IPS-20b (cell line): ENCODE results near the gene GOLIM4.

Source experiments
- H3K27ac ChIP-seq: one replicate; pipeline ENCODE4 v1.5.1; 2013; ENCODE audit warnings: low read length
- H3K27me3 ChIP-seq: 2 replicates; pipeline ENCODE4 v1.6.1; 2013; ENCODE audit warnings: mild to moderate bottlenecking, low read length, inconsistent platforms; ENCODE audit not compliant: insufficient read depth
- H3K36me3 ChIP-seq: 2 replicates; pipeline ENCODE4 v1.6.1; 2013; ENCODE audit warnings: low read depth, mild to moderate bottlenecking, inconsistent platforms, low read length, moderate library complexity; ENCODE audit not compliant: insufficient read depth
- H3K4me1 ChIP-seq: 2 replicates; pipeline ENCODE4 v1.6.1; 2013; ENCODE audit warnings: mild to moderate bottlenecking, control low read depth, inconsistent platforms, low read length, moderate library complexity; ENCODE audit not compliant: insufficient read depth
- H3K4me3 ChIP-seq: 2 replicates; pipeline ENCODE4 v1.5.1; 2013; ENCODE audit warnings: mild to moderate bottlenecking, low read length, inconsistent platforms
- H3K9ac ChIP-seq: 2 replicates; pipeline ENCODE4 v1.6.1; 2013; ENCODE audit warnings: low read depth, mild to moderate bottlenecking, inconsistent platforms, low read length, moderate library complexity
- H3K9me3 ChIP-seq: 2 replicates; pipeline ENCODE4 v1.6.1; 2013; ENCODE audit warnings: mild to moderate bottlenecking, low read depth, low read length, inconsistent platforms; ENCODE audit not compliant: insufficient read depth

GOLIM4 gene

GRCh38 chr3:168085491-168086119 is 10.1 kb downstream of the GOLIM4 start:
- Histone ChIP-seq H3K4me1 (peaks cover 36% of the 10 kb centered on the region), H3K27ac (no peak overlapping the region), H3K4me3 (no peak overlapping the region), H3K9ac (no peak overlapping the region), H3K9me3 (no peaks in the 10 kb centered on the region), H3K36me3 (no peaks in the 10 kb centered on the region), H3K27me3 (no peaks in the 10 kb centered on the region)

GRCh38 chr3:168083906-168084305 is 11.8 kb downstream of the GOLIM4 start:
- Histone ChIP-seq H3K4me1 (peaks cover 35% of the 10 kb centered on the region), H3K9ac (no peak overlapping the region), H3K9me3 (no peaks in the 10 kb centered on the region), H3K27ac (no peak overlapping the region), H3K36me3 (no peaks in the 10 kb centered on the region), H3K27me3 (no peaks in the 10 kb centered on the region), H3K4me3 (no peak overlapping the region)

- peaks cover 28% of the 10 kb centered on the region for H3K4me1 ChIP-seq
- H3K36me3 ChIP-seq = no peaks in the 10 kb centered on the region
- no peak overlapping the region for H3K9ac ChIP-seq
- no peaks in the 10 kb centered on the region for H3K9me3 ChIP-seq
- no peaks in the 10 kb centered on the region for H3K27me3 ChIP-seq
- H3K27ac ChIP-seq = no peak overlapping the region
- H3K4me3 ChIP-seq = no peak overlapping the region
Measured at GRCh38 chr3:168081856-168082255, 13.9 kb downstream of the GOLIM4 start.

- peaks cover 28% of the 10 kb centered on the region for H3K4me1 ChIP-seq
- H3K9ac ChIP-seq = no peak overlapping the region
- H3K36me3 ChIP-seq = no peaks in the 10 kb centered on the region
- no peaks in the 10 kb centered on the region for H3K27me3 ChIP-seq
- H3K4me3 ChIP-seq = no peak overlapping the region
- no peak overlapping the region for H3K27ac ChIP-seq
- no peaks in the 10 kb centered on the region for H3K9me3 ChIP-seq
Measured at GRCh38 chr3:168081171-168081771, 14.5 kb downstream of the GOLIM4 start.

- no peak overlapping the region for H3K27ac ChIP-seq
- no peaks in the 10 kb centered on the region for H3K27me3 ChIP-seq
- no peaks in the 10 kb centered on the region for H3K36me3 ChIP-seq
- H3K9me3 ChIP-seq = no peaks in the 10 kb centered on the region
- no peak overlapping the region for H3K9ac ChIP-seq
- H3K4me3 ChIP-seq = no peak overlapping the region
- peaks cover 28% of the 10 kb centered on the region for H3K4me1 ChIP-seq
Measured at GRCh38 chr3:168080499-168081170, 15.1 kb downstream of the GOLIM4 start.

- H3K27me3 ChIP-seq = no peaks in the 10 kb centered on the region
- H3K27ac ChIP-seq = no peak overlapping the region
- no peak overlapping the region for H3K9ac ChIP-seq
- H3K36me3 ChIP-seq = no peaks in the 10 kb centered on the region
- H3K9me3 ChIP-seq = no peaks in the 10 kb centered on the region
- peaks cover 28% of the 10 kb centered on the region for H3K4me1 ChIP-seq
- no peak overlapping the region for H3K4me3 ChIP-seq
Measured at GRCh38 chr3:168080022-168080421, 15.7 kb downstream of the GOLIM4 start.

GRCh38 chr3:168077091-168077490 is 18.6 kb downstream of the GOLIM4 start:
- H3K36me3 ChIP-seq = no peaks in the 10 kb centered on the region
- no peak overlapping the region for H3K9ac ChIP-seq
- no peak overlapping the region for H3K4me3 ChIP-seq
- no peak overlapping the region for H3K27ac ChIP-seq
- H3K27me3 ChIP-seq = no peaks in the 10 kb centered on the region
- H3K9me3 ChIP-seq = no peaks in the 10 kb centered on the region
- peaks cover 19% of the 10 kb centered on the region for H3K4me1 ChIP-seq

GRCh38 chr3:168073842-168074605 is 21.7 kb downstream of the GOLIM4 start:
- Histone ChIP-seq H3K27ac (no peak overlapping the region), H3K9me3 (no peaks in the 10 kb centered on the region), H3K9ac (no peak overlapping the region), H3K36me3 (no peaks in the 10 kb centered on the region), H3K27me3 (no peaks in the 10 kb centered on the region), H3K4me3 (no peak overlapping the region), H3K4me1 (0 out of 2 replicates have a peak, but pooled peaks cover 9% of the 10 kb centered on the region)

- H3K4me1 ChIP-seq = 0 out of 2 replicates have a peak, but pooled peaks cover 9% of the 10 kb centered on the region
- H3K9me3 ChIP-seq = no peaks in the 10 kb centered on the region
- H3K27ac ChIP-seq = no peak overlapping the region
- H3K4me3 ChIP-seq = no peak overlapping the region
- H3K36me3 ChIP-seq = no peaks in the 10 kb centered on the region
- no peak overlapping the region for H3K9ac ChIP-seq
- H3K27me3 ChIP-seq = no peaks in the 10 kb centered on the region
Measured at GRCh38 chr3:168072323-168072650, 23.4 kb downstream of the GOLIM4 start.

- no peaks in the 10 kb centered on the region for H3K27me3 ChIP-seq
- no peak overlapping the region for H3K4me3 ChIP-seq
- H3K9me3 ChIP-seq = no peaks in the 10 kb centered on the region
- H3K4me1 ChIP-seq = 0 out of 2 replicates have a peak, but pooled peaks cover 9% of the 10 kb centered on the region
- H3K36me3 ChIP-seq = no peaks in the 10 kb centered on the region
- no peak overlapping the region for H3K9ac ChIP-seq
- H3K27ac ChIP-seq = no peak overlapping the region
Measured at GRCh38 chr3:168071591-168072322, 24.0 kb downstream of the GOLIM4 start.

- Histone ChIP-seq H3K9ac (no peak overlapping the region), H3K27me3 (no peaks in the 10 kb centered on the region), H3K36me3 (no peaks in the 10 kb centered on the region), H3K4me3 (no peak overlapping the region), H3K27ac (no peak overlapping the region), H3K4me1 (0 out of 2 replicates have a peak, but pooled peaks cover 9% of the 10 kb centered on the region), H3K9me3 (no peaks in the 10 kb centered on the region)
Measured at GRCh38 chr3:168070919-168071318, 24.8 kb downstream of the GOLIM4 start.
